Measurements from ENCODE around the gene ARRDC2. TPM values are rescaled to one million over a fixed set of nuclear protein-coding genes. Genes with fewer than 3 reads are reported as not detected.

Gene ARRDC2
- total and polyA plus RNA-seq, 2 of the 13 experiments (the other 11 are each of a cell fraction or from before 2014, with no cell fraction given), result 2.1 to 3.4 TPM

DNA sequence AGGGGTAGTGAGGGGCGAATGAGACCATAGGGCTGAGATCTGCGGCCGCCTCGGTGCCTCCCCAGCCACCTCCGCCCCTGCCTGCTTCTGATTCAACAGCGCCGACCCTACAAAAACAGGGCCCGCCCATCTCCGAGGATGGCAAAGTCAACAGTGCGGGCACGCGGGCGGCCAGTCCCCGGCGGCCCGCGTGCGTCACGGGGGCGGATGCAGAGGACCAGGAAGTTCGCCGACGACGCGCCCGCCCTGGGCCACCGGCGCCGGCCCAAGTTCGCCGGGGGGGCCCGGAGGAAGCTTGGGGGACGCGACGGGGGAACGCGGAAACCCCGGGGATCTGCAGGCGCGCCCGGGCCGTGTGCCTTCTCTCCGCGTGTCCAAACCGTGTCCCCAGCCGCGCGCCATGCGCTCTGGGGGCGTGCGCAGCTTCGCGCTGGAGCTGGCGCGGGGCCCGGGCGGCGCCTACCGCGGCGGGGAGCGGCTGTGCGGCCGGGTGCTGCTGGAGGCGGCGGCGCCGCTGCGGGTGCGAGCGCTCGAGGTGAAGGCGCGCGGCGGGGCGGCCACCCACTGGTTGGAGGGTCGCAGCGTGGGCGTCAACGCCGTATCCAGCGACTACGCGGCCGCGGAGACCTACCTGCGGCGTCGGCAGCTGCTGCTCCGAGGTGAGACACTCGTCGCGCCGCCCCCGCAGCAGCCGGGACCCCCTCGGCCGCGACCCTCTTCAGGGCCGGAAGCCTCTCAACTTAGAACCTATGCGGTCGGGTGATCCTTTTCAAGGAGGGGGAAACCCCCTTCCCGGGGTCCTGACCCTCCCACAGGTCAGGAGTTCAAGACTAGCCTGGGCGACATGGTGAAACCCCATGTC lies 6.8 kb upstream of the ARRDC2 start (continued):
- no peak for TF ChIP-seq EP300 (IDR thresholded peaks at IDR 0.05; ENCODE audit: low read depth in 2 of 2, low read length in 2 of 2)
- no peak; the same call in 1 of the 2 replicates for TF ChIP-seq EP300 (CRISPR knock-in tag; IDR thresholded peaks at IDR 0.05; ENCODE audit: borderline replicate concordance)
- no peak for TF ChIP-seq GATA4 (IDR thresholded peaks at IDR 0.05; ENCODE audit: borderline replicate concordance, low read depth)
- no peak for TF ChIP-seq ATRX (CRISPR knock-in tag; IDR thresholded peaks at IDR 0.05; ENCODE audit: borderline replicate concordance)
- peak; percentile 67 for TF ChIP-seq SALL1 (CRISPR knock-in tag; IDR thresholded peaks at IDR 0.05)
- TF ChIP-seq, protein P1, sequence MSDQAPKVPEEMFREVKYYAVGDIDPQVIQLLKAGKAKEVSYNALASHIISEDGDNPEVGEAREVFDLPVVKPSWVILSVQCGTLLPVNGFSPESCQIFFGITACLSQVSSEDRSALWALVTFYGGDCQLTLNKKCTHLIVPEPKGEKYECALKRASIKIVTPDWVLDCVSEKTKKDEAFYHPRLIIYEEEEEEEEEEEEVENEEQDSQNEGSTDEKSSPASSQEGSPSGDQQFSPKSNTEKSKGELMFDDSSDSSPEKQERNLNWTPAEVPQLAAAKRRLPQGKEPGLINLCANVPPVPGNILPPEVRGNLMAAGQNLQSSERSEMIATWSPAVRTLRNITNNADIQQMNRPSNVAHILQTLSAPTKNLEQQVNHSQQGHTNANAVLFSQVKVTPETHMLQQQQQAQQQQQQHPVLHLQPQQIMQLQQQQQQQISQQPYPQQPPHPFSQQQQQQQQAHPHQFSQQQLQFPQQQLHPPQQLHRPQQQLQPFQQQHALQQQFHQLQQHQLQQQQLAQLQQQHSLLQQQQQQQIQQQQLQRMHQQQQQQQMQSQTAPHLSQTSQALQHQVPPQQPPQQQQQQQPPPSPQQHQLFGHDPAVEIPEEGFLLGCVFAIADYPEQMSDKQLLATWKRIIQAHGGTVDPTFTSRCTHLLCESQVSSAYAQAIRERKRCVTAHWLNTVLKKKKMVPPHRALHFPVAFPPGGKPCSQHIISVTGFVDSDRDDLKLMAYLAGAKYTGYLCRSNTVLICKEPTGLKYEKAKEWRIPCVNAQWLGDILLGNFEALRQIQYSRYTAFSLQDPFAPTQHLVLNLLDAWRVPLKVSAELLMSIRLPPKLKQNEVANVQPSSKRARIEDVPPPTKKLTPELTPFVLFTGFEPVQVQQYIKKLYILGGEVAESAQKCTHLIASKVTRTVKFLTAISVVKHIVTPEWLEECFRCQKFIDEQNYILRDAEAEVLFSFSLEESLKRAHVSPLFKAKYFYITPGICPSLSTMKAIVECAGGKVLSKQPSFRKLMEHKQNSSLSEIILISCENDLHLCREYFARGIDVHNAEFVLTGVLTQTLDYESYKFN (CRISPR knock-in tag; conservative IDR thresholded peaks at IDR 0.05), result no peak
- peak; percentile 84; the same call in 1 of the 2 replicates for TF ChIP-seq PCBP1 (IDR thresholded peaks at IDR 0.05; ENCODE audit: borderline replicate concordance, low read depth, low read length)
- peak; percentile 53; the same call in 1 of the 2 replicates for TF ChIP-seq PHF20 (CRISPR knock-in tag; IDR thresholded peaks at IDR 0.05)
- TF ChIP-seq ZNF124 (CRISPR knock-in tag; IDR thresholded peaks at IDR 0.05), result no peak
- TF ChIP-seq, protein P2, sequence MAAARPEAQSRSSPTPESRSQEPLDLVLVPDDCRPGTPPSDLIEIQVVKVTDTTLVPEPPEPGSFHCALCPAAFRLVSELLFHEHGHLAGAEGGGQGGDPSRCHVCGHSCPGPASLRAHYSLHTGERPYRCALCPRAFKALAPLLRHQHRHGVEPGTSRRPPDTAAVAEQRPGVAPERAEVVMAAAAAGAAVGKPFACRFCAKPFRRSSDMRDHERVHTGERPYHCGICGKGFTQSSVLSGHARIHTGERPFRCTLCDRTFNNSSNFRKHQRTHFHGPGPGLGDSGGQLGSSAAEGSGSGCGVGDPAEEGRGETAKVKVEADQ (CRISPR knock-in tag; IDR thresholded peaks at IDR 0.05; ENCODE audit: borderline replicate concordance), result peak; percentile 52; the same call in 1 of the 2 replicates
- TF ChIP-seq, protein P3, sequence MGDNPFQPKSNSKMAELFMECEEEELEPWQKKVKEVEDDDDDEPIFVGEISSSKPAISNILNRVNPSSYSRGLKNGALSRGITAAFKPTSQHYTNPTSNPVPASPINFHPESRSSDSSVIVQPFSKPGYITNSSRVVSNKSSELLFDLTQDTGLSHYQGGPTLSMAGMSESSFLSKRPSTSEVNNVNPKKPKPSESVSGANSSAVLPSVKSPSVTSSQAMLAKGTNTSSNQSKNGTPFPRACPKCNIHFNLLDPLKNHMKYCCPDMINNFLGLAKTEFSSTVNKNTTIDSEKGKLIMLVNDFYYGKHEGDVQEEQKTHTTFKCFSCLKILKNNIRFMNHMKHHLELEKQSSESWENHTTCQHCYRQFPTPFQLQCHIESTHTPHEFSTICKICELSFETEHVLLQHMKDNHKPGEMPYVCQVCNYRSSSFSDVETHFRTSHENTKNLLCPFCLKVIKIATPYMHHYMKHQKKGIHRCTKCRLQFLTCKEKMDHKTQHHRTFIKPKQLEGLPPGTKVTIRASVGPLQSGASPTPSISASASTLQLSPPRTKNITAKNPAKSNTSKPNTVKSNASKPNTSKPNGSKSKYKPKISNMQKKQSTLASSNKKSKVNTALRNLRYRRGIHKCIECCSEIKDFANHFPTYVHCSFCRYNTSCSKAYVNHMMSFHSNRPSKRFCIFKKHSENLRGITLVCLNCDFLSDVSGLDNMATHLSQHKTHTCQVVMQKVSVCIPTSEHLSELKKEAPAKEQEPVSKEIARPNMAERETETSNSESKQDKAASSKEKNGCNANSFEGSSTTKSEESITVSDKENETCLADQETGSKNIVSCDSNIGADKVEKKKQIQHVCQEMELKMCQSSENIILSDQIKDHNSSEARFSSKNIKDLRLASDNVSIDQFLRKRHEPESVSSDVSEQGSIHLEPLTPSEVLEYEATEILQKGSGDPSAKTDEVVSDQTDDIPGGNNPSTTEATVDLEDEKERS (CRISPR knock-in tag; IDR thresholded peaks at IDR 0.05), result no peak
- TF ChIP-seq PHF21A (CRISPR knock-in tag; IDR thresholded peaks at IDR 0.05), result peak; percentile 51; the same call in 1 of the 2 replicates
- TF ChIP-seq, protein P4, sequence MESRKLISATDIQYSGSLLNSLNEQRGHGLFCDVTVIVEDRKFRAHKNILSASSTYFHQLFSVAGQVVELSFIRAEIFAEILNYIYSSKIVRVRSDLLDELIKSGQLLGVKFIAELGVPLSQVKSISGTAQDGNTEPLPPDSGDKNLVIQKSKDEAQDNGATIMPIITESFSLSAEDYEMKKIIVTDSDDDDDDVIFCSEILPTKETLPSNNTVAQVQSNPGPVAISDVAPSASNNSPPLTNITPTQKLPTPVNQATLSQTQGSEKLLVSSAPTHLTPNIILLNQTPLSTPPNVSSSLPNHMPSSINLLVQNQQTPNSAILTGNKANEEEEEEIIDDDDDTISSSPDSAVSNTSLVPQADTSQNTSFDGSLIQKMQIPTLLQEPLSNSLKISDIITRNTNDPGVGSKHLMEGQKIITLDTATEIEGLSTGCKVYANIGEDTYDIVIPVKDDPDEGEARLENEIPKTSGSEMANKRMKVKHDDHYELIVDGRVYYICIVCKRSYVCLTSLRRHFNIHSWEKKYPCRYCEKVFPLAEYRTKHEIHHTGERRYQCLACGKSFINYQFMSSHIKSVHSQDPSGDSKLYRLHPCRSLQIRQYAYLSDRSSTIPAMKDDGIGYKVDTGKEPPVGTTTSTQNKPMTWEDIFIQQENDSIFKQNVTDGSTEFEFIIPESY (CRISPR knock-in tag; IDR thresholded peaks at IDR 0.05), result 0 out of 2 replicates have a peak, but pooled peaks have one; percentile 7
- TF ChIP-seq TGIF2 (CRISPR knock-in tag; IDR thresholded peaks at IDR 0.05), result peak; percentile 32; the same call in 1 of the 2 replicates
- TF ChIP-seq, protein P5, sequence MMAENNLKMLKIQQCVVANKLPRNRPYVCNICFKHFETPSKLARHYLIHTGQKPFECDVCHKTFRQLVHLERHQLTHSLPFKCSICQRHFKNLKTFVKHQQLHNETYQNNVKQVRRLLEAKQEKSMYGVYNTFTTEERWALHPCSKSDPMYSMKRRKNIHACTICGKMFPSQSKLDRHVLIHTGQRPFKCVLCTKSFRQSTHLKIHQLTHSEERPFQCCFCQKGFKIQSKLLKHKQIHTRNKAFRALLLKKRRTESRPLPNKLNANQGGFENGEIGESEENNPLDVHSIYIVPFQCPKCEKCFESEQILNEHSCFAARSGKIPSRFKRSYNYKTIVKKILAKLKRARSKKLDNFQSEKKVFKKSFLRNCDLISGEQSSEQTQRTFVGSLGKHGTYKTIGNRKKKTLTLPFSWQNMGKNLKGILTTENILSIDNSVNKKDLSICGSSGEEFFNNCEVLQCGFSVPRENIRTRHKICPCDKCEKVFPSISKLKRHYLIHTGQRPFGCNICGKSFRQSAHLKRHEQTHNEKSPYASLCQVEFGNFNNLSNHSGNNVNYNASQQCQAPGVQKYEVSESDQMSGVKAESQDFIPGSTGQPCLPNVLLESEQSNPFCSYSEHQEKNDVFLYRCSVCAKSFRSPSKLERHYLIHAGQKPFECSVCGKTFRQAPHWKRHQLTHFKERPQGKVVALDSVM (CRISPR knock-in tag; IDR thresholded peaks at IDR 0.05), result peak; percentile 48; the same call in 1 of the 2 replicates
- no peak for TF ChIP-seq CHD4 (IDR thresholded peaks at IDR 0.05; ENCODE audit: borderline replicate concordance, low read length)
